HEK293 (cell line): ENCODE results near the gene ABHD8.
A peak's percentile ranks its signal among the peaks of the same experiment; 100 is the strongest.

ENCODE experiments used
- CTCF ChIA-PET: fragments of 350-600 bp; formaldehyde crosslinking; extraction: SDS; loops from one replicate; lab custom pipeline; 2021; ENCODE audit warnings: antibody characterized with exemption; lab: Yijun Ruan, JAX
- POLR2A ChIA-PET: fragments of 300-600 bp; formaldehyde crosslinking; extraction: SDS; loops from one replicate; lab custom pipeline; 2020; ENCODE audit warnings: antibody characterized with exemption, inconsistent platforms; lab: Yijun Ruan, JAX
- H3K27ac ChIP-seq: fragments of 200-500 bp; sonication (Bioruptor generic); 2 replicates; pipeline ENCODE4 v1.5.1; 2014; ENCODE audit warnings: low read depth, low read length, control low read depth, inconsistent platforms; ENCODE audit errors: extremely low read depth
- H3K36me3 ChIP-seq, 2 experiments: fragments of 200-500 bp in 1 of 2; sonication (Bioruptor generic) in 1 of 2; 1 replicate in 1 of 2; 2 replicates in 1 of 2; pipeline ENCODE4 v1.5.1; 2014 to 2017; ENCODE audit warnings: inconsistent platforms in 2 of 2, low read length in 2 of 2; ENCODE audit not compliant: control insufficient read depth in 2 of 2, insufficient read depth in 1 of 2
- H3K4me1 ChIP-seq: fragments of 200-500 bp; sonication (Bioruptor generic); 2 replicates; pipeline ENCODE4 v1.5.1; 2014; ENCODE audit warnings: mild to moderate bottlenecking, low read length, inconsistent platforms; ENCODE audit not compliant: control insufficient read depth, insufficient read depth
- H3K4me3 ChIP-seq: 2 replicates; pipeline ENCODE4 v1.5.1; 2011; ENCODE audit warnings: low read depth, mild to moderate bottlenecking, control low read depth, low read length, moderate library complexity
- H3K9me3 ChIP-seq: fragments of 200-500 bp; sonication (Bioruptor generic); 2 replicates; pipeline ENCODE4 v1.5.1; 2014; ENCODE audit warnings: low read depth, low read length, inconsistent platforms; ENCODE audit not compliant: control insufficient read depth, insufficient read depth
- EGR2 ChIP-seq: fragments of 450-650 bp; formaldehyde crosslinking; IDR thresholded peaks from 2 replicates; pipeline ENCODE4 v1.5.1; 2016; ENCODE audit warnings: low read depth, missing biosample characterization, missing genetic modification characterization
- GLIS2 ChIP-seq: fragments of 450-650 bp; formaldehyde crosslinking; IDR thresholded peaks from 2 replicates; pipeline ENCODE4 v1.5.1; 2016; ENCODE audit warnings: missing biosample characterization, missing genetic modification characterization
- PRDM2 ChIP-seq: fragments of 450-650 bp; formaldehyde crosslinking; IDR thresholded peaks from 2 replicates; pipeline ENCODE4 v1.5.1; 2016; ENCODE audit warnings: missing biosample characterization, missing genetic modification characterization, borderline replicate concordance
- RBAK ChIP-seq: fragments of 450-650 bp; formaldehyde crosslinking; IDR thresholded peaks from 2 replicates; pipeline ENCODE4 v1.5.1; 2016; ENCODE audit warnings: missing biosample characterization, missing genetic modification characterization
- REST ChIP-seq: fragments of 450-650 bp; formaldehyde crosslinking; IDR thresholded peaks from 2 replicates; pipeline ENCODE4 v1.5.1; 2016; ENCODE audit warnings: missing biosample characterization, missing genetic modification characterization
- WT1 ChIP-seq: fragments of 450-650 bp; formaldehyde crosslinking; IDR thresholded peaks from 2 replicates; pipeline ENCODE4 v1.5.1; 2016; ENCODE audit warnings: missing biosample characterization, missing genetic modification characterization
- ZBTB20 ChIP-seq: fragments of 450-650 bp; formaldehyde crosslinking; IDR thresholded peaks from 2 replicates; pipeline ENCODE4 v1.5.1; 2016; ENCODE audit warnings: missing biosample characterization, missing genetic modification characterization
- ZBTB7A ChIP-seq: fragments of 450-650 bp; formaldehyde crosslinking; IDR thresholded peaks from 2 replicates; pipeline ENCODE4 v1.5.1; 2016; ENCODE audit warnings: low read depth, missing biosample characterization, missing genetic modification characterization
- ZBTB8A ChIP-seq: fragments of 450-650 bp; formaldehyde crosslinking; IDR thresholded peaks from 2 replicates; pipeline ENCODE4 v1.5.1; 2016; ENCODE audit warnings: missing biosample characterization, missing genetic modification characterization
- ZFHX2 ChIP-seq: fragments of 450-650 bp; formaldehyde crosslinking; conservative IDR thresholded peaks from 2 replicates; pipeline ENCODE4 v1.5.1; 2016; ENCODE audit warnings: missing biosample characterization, missing genetic modification characterization
- ZNF138 ChIP-seq: fragments of 450-650 bp; formaldehyde crosslinking; IDR thresholded peaks from 2 replicates; pipeline ENCODE4 v1.5.1; 2016; ENCODE audit warnings: missing biosample characterization, missing genetic modification characterization, borderline replicate concordance
- ZNF175 ChIP-seq: fragments of 450-650 bp; formaldehyde crosslinking; IDR thresholded peaks from 2 replicates; pipeline ENCODE4 v1.5.1; 2016; ENCODE audit warnings: missing biosample characterization, missing genetic modification characterization
- ZNF211 ChIP-seq: fragments of 450-650 bp; formaldehyde crosslinking; IDR thresholded peaks from 2 replicates; pipeline ENCODE4 v1.5.1; 2016; ENCODE audit warnings: low read depth, missing biosample characterization, missing genetic modification characterization
- ZNF311 ChIP-seq: fragments of 450-650 bp; formaldehyde crosslinking; IDR thresholded peaks from 2 replicates; pipeline ENCODE4 v1.5.1; 2017; ENCODE audit warnings: missing biosample characterization, missing genetic modification characterization, borderline replicate concordance
- ZNF341 ChIP-seq: fragments of 450-650 bp; formaldehyde crosslinking; IDR thresholded peaks from 2 replicates; pipeline ENCODE4; 2016; ENCODE audit warnings: low read depth, missing biosample characterization, missing genetic modification characterization
- ZNF37A ChIP-seq: fragments of 450-650 bp; IDR thresholded peaks from 2 replicates; pipeline ENCODE4 v1.5.1; 2018; ENCODE audit warnings: missing biosample characterization, missing genetic modification characterization
- ZNF48 ChIP-seq: fragments of 450-650 bp; formaldehyde crosslinking; IDR thresholded peaks from 2 replicates; pipeline ENCODE4 v1.5.1; 2016; ENCODE audit warnings: missing biosample characterization, missing genetic modification characterization
- ZNF521 ChIP-seq: fragments of 450-650 bp; formaldehyde crosslinking; IDR thresholded peaks from 2 replicates; pipeline ENCODE4 v1.5.1; 2017; ENCODE audit warnings: missing biosample characterization, mild to moderate bottlenecking, missing genetic modification characterization
- ZNF544 ChIP-seq: fragments of 450-650 bp; formaldehyde crosslinking; IDR thresholded peaks from 2 replicates; pipeline ENCODE4 v1.5.0; 2017; ENCODE audit warnings: missing biosample characterization, missing genetic modification characterization
- ZNF654 ChIP-seq: fragments of 450-650 bp; formaldehyde crosslinking; IDR thresholded peaks from 2 replicates; pipeline ENCODE4 v1.5.1; 2016; ENCODE audit warnings: low read depth, missing biosample characterization, missing genetic modification characterization
- ZNF658 ChIP-seq: fragments of 450-650 bp; formaldehyde crosslinking; IDR thresholded peaks from 2 replicates; pipeline ENCODE4; 2016; ENCODE audit warnings: missing biosample characterization, missing genetic modification characterization
- ZNF660 ChIP-seq: fragments of 450-650 bp; IDR thresholded peaks from 2 replicates; pipeline ENCODE4 v1.5.1; 2018; ENCODE audit warnings: missing biosample characterization, mild to moderate bottlenecking, missing genetic modification characterization
- ZSCAN16 ChIP-seq: fragments of 450-650 bp; formaldehyde crosslinking; IDR thresholded peaks from 2 replicates; pipeline ENCODE4 v1.5.1; 2016; ENCODE audit warnings: missing biosample characterization, missing genetic modification characterization

The ABHD8 gene

GRCh38 chr19:17329366-17330261, 26.4 kb upstream of the ABHD8 start:
- ChIA-PET CTCF (interaction anchor here (0.6 to 0.7 kb wide), 2 partner anchors 20 to 628 kb away, joined by 3 read pairs; no protein-coding TSS in a partner anchor), POLR2A (interaction anchor here (1.7 to 2.6 kb wide), 2 partner anchors 8 to 12 kb away, joined by 5 to 13 read pairs; no protein-coding TSS in a partner anchor)
- peaks cover 4% of the 10 kb centered on the region; the same call in 1 of the 2 replicates for H3K4me1 ChIP-seq
- no peak overlapping the region for H3K4me3 ChIP-seq
- H3K36me3 ChIP-seq: peaks cover 0 to 20% of the 10 kb centered on the region in 2 experiments; a peak in 2 of 3 replicates
- TF ChIP-seq GLIS2: peak; percentile 50; the same call in 1 of the 2 replicates
- TF ChIP-seq ZBTB7A (tag by site-specific recombination): no peak
- no peak overlapping the region for H3K27ac ChIP-seq
- no peaks in the 10 kb centered on the region for H3K9me3 ChIP-seq

- ChIA-PET CTCF (interaction anchor here (0.7 kb wide), 1 partner anchor 19 kb away, joined by 3 read pairs; no protein-coding TSS in a partner anchor), POLR2A (interaction anchor here (0.6 to 2.6 kb wide), 5 partner anchors 11 to 1839 kb away, joined by 3 to 13 read pairs (median 5); partner anchors contain the start of genes DDA1 and MRPL34)
- Histone ChIP-seq H3K4me3 (peak overlapping the region; percentile 28), H3K9me3 (no peaks in the 10 kb centered on the region), H3K4me1 (peaks cover 1% of the 10 kb centered on the region; the same call in 1 of the 2 replicates), H3K27ac (peak overlapping the region; percentile 53; the same call in 1 of the 2 replicates), H3K36me3 (peaks cover 0 to 20% of the 10 kb centered on the region in 2 experiments; a peak in 2 of 3 replicates)
- TF ChIP-seq ZFHX2 (tag by site-specific recombination) (peak; percentile 53), PRDM2 (no peak), ZNF175 (no peak), ZNF660 (tag by site-specific recombination) (no peak), ZNF658 (tag by site-specific recombination) (no peak), ZNF521 (tag by site-specific recombination) (no peak), ZSCAN16 (tag by site-specific recombination) (no peak), EGR2 (tag by site-specific recombination) (peak; percentile 30; the same call in 1 of the 2 replicates), ZNF211 (tag by site-specific recombination) (no peak), ZNF311 (tag by site-specific recombination) (no peak), ZNF138 (tag by site-specific recombination) (no peak), REST (tag by site-specific recombination) (no peak), RBAK (tag by site-specific recombination) (no peak), ZNF341 (tag by site-specific recombination) (no peak), ZBTB20 (tag by site-specific recombination) (0 out of 2 replicates have a peak, but pooled peaks have one; percentile 5), WT1 (0 out of 2 replicates have a peak, but pooled peaks have one; percentile 21), ZNF48 (tag by site-specific recombination) (no peak), ZBTB8A (no peak), ZNF37A (no peak), ZNF654 (tag by site-specific recombination) (no peak), ZNF544 (no peak)
Measured at GRCh38 chr19:17328517-17329365, 25.5 kb upstream of the ABHD8 start.
